ENCODE results near the gene AVEN. TPM values are rescaled to one million over a fixed set of nuclear protein-coding genes. Genes with fewer than 3 reads are reported as not detected.

Gene AVEN
- total and polyA plus RNA-seq, 10 donors: 5.0 to 14.1 (median 8.8) TPM

DNA sequence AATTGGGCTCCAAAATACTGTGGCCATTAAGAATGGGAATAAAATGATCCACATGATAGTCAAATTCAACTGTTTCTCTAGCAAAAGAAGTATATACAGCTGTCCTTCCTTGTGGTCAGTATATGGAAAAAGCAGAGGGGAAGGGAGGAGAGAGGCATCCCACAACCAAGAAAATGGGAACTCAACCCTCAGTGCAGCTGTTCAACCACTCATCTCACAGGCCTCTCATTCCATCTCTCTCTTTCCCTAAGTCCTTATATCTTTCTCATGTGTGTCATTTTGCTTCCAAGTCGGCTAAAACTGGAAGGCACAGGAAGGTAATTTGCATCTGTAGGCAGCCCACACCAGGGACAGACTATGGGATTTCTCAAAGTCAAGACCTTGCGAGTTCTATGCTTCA lies 27.5 kb downstream of the AVEN start:
- H3K27ac ChIP-seq: no peak overlapping the region
- intact Hi-C loops (cut with DNase I; ENCODE audit: low total_unique reads): no loop called here
- TF ChIP-seq, protein P1, sequence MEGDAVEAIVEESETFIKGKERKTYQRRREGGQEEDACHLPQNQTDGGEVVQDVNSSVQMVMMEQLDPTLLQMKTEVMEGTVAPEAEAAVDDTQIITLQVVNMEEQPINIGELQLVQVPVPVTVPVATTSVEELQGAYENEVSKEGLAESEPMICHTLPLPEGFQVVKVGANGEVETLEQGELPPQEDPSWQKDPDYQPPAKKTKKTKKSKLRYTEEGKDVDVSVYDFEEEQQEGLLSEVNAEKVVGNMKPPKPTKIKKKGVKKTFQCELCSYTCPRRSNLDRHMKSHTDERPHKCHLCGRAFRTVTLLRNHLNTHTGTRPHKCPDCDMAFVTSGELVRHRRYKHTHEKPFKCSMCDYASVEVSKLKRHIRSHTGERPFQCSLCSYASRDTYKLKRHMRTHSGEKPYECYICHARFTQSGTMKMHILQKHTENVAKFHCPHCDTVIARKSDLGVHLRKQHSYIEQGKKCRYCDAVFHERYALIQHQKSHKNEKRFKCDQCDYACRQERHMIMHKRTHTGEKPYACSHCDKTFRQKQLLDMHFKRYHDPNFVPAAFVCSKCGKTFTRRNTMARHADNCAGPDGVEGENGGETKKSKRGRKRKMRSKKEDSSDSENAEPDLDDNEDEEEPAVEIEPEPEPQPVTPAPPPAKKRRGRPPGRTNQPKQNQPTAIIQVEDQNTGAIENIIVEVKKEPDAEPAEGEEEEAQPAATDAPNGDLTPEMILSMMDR (IDR thresholded peaks at IDR 0.05 in 8 of 11, conservative IDR thresholded peaks at IDR 0.05 in 3 of 11): no peak
- TF ChIP-seq POLR2A (IDR thresholded peaks at IDR 0.05) (no peak), POLR2AphosphoS5 (IDR thresholded peaks at IDR 0.05) (no peak)
- no peak overlapping the region for H3K4me3 ChIP-seq
- H3K4me1 ChIP-seq: no peaks in the 10 kb centered on the region
- no peaks in the 10 kb centered on the region for H3K9me3 ChIP-seq
- H3K27me3 ChIP-seq (replicated peaks in 1 of 7): no peaks in the 10 kb centered on the region
- no peak for DNase-seq
- 75 to 91% (median 88%) methylated on average over 2 of the region's 2 CpGs for WGBS, 5 donors
- no peaks in the 10 kb centered on the region for H3K36me3 ChIP-seq

DNA sequence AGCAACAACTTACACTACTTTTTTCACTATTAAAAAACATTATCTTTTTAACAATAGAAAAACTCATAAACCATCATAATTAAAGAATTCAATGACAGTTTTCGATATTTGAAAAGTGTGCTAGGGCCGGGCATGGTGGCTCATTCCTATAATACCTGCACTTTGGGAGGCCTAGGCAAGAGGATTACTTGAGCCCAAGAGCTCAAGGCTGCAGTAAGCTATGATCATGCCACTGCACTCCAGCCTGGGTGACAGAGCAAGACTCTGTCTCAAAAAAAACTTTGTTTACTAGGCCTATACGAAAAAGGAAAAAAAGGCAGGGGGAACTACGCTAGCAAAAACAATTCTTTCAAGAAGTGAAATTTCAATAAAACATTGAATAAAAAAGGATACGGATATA lies 28.1 kb downstream of the AVEN start:
- TF ChIP-seq, protein P1 (IDR thresholded peaks at IDR 0.05 in 8 of 11, conservative IDR thresholded peaks at IDR 0.05 in 3 of 11): no peak
- TF ChIP-seq POLR2AphosphoS5 (IDR thresholded peaks at IDR 0.05): no peak
- no peak for TF ChIP-seq POLR2A (IDR thresholded peaks at IDR 0.05)
- no peaks in the 10 kb centered on the region for H3K27me3 ChIP-seq (replicated peaks in 1 of 7)
- H3K4me3 ChIP-seq: no peak overlapping the region
- 94 to 97% (median 96%) methylated on average over 5 of the region's 5 CpGs for WGBS, 5 donors
- no peaks in the 10 kb centered on the region for H3K4me1 ChIP-seq
- H3K9me3 ChIP-seq: no peaks in the 10 kb centered on the region
- intact Hi-C loops (cut with DNase I; ENCODE audit: low total_unique reads): no loop called here
- no peak overlapping the region for H3K27ac ChIP-seq
- no peaks in the 10 kb centered on the region for H3K36me3 ChIP-seq
- DNase-seq: no peak

DNA sequence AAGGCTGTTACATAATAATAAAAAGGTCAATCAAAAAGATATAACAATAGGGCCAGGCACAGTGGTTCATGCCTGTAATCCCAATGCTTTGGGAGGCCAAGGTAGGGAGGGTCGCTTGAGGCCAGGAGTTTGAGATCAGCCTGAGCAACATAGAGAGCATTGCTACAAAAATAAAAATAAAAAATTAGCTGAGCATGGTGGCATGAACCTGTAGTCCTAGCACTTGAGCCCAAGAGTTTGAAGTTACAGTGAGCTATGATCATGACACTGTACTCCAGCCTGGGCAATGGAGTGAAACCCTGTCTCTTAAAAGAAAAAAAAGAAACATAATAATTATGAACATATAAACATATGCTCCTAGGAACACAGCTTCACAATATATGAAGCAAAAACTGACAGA lies 29.3 kb downstream of the AVEN start:
- Histone ChIP-seq H3K4me3 (no peak overlapping the region), H3K4me1 (no peaks in the 10 kb centered on the region), H3K9me3 (no peaks in the 10 kb centered on the region), H3K27ac (no peak overlapping the region), H3K27me3 (replicated peaks in 1 of 7) (no peaks in the 10 kb centered on the region), H3K36me3 (no peaks in the 10 kb centered on the region)
- TF ChIP-seq, protein P1 (IDR thresholded peaks at IDR 0.05 in 8 of 11, conservative IDR thresholded peaks at IDR 0.05 in 3 of 11): no peak
- TF ChIP-seq POLR2A (IDR thresholded peaks at IDR 0.05): no peak
- TF ChIP-seq POLR2AphosphoS5 (IDR thresholded peaks at IDR 0.05): no peak
- intact Hi-C loops (cut with DNase I; ENCODE audit: low total_unique reads): no loop called here
- WGBS, 5 donors: 94 to 96% (median 95%) methylated on average over 1 of the region's 1 CpG
- no peak for DNase-seq

DNA sequence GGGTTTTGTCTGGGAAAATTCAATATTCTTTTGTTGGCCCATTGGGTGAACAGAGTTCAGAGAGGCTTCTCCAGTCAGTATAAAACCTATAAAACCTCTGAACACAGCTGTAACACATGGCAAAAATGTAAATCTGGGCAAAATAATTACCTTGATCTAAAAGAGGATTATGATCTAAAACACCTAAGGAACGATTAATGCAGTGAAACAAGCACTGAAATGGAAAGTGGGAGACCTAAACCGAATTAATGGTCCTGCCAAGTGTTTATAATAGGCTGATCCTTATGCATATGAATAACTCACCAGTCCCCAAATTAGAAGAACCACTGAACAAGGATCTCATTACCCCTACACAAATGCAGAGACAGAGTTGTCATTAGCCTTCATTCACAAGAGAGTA lies 32.6 kb downstream of the AVEN start:
- Histone ChIP-seq H3K4me3 (no peak overlapping the region), H3K27me3 (replicated peaks in 1 of 7) (no peaks in the 10 kb centered on the region), H3K9me3 (no peaks in the 10 kb centered on the region), H3K27ac (no peak overlapping the region), H3K4me1 (no peaks in the 10 kb centered on the region), H3K36me3 (peaks cover 0 to 14% (median 0%) of the 10 kb centered on the region in 6 donors)
- TF ChIP-seq POLR2AphosphoS5 (IDR thresholded peaks at IDR 0.05) (no peak), POLR2A (IDR thresholded peaks at IDR 0.05) (no peak)
- TF ChIP-seq, protein P1 (IDR thresholded peaks at IDR 0.05 in 8 of 11, conservative IDR thresholded peaks at IDR 0.05 in 3 of 11): no peak
- 85 to 95% (median 89%) methylated on average over 2 of the region's 2 CpGs for WGBS, 5 donors
- DNase-seq: no peak
- intact Hi-C loops (cut with DNase I; ENCODE audit: low total_unique reads): no loop called here

Measured in spleen (tissue), 11 donors.